ENCODE measurements around the gene OLFML2A. TPM values are rescaled to one million over a fixed set of nuclear protein-coding genes. Genes with fewer than 3 reads are reported as not detected.

OLFML2A gene
- total RNA-seq, 1 experiment from 2014 or later, result 1.4 TPM

GRCh38 chr9:124766815-124767554 lies 9.9 kb upstream of the OLFML2A start:
- intact Hi-C loops (cut with micrococcal nuclease; ENCODE audit: unreplicated experiment), result loop anchor here (5.0 to 10.0 kb wide), 2 partner anchors 150 to 352 kb away; partner anchors contain the start of gene PSMB7
- Histone ChIP-seq H3K27ac (ENCODE audit: low read depth, low read length, poor library complexity, severe bottlenecking) (no peak overlapping the region), H3K9me3 (ENCODE audit: low read depth, low read length, poor library complexity, severe bottlenecking) (no peaks in the 10 kb centered on the region), H3K36me3 (ENCODE audit: insufficient read depth, low read length, poor library complexity, severe bottlenecking) (no peaks in the 10 kb centered on the region), H3K4me3 (ENCODE audit: low read depth, low read length, poor library complexity, severe bottlenecking) (no peak overlapping the region), H3K4me1 (ENCODE audit: insufficient read depth, low read length, poor library complexity, severe bottlenecking) (peaks cover 52% of the 10 kb centered on the region), H3K27me3 (replicated peaks; ENCODE audit: insufficient read depth, low read depth, low read length, poor library complexity) (no peaks in the 10 kb centered on the region)
- no TSS peak for BruUV-seq (replicated peaks)
- ChIA-PET CTCF (interaction anchor here (1.4 kb wide), 1 partner anchor 150 kb away, joined by 4 read pairs; no protein-coding TSS in a partner anchor), POLR2A (ENCODE audit: low non-redundant PET) (no interaction called here)
- peak; percentile 35 for DNase-seq (ENCODE audit: low spot score)
- TF ChIP-seq EZH2 (IDR thresholded peaks at IDR 0.05; ENCODE audit: borderline replicate concordance, low read depth, low read length, poor library complexity, severe bottlenecking), result no peak
- TF ChIP-seq, protein P1, sequence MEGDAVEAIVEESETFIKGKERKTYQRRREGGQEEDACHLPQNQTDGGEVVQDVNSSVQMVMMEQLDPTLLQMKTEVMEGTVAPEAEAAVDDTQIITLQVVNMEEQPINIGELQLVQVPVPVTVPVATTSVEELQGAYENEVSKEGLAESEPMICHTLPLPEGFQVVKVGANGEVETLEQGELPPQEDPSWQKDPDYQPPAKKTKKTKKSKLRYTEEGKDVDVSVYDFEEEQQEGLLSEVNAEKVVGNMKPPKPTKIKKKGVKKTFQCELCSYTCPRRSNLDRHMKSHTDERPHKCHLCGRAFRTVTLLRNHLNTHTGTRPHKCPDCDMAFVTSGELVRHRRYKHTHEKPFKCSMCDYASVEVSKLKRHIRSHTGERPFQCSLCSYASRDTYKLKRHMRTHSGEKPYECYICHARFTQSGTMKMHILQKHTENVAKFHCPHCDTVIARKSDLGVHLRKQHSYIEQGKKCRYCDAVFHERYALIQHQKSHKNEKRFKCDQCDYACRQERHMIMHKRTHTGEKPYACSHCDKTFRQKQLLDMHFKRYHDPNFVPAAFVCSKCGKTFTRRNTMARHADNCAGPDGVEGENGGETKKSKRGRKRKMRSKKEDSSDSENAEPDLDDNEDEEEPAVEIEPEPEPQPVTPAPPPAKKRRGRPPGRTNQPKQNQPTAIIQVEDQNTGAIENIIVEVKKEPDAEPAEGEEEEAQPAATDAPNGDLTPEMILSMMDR (conservative IDR thresholded peaks at IDR 0.05; ENCODE audit: low read depth, low read length), result peak; percentile 41

GRCh38 chr9:124767821-124768220 lies 9.1 kb upstream of the OLFML2A start:
- BruUV-seq (replicated peaks), result no TSS peak
- POLR2A ChIA-PET (ENCODE audit: low non-redundant PET), result no interaction called here
- intact Hi-C loops (cut with micrococcal nuclease; ENCODE audit: unreplicated experiment), result loop anchor here (5.0 to 10.0 kb wide), 2 partner anchors 151 to 353 kb away; partner anchors contain the start of gene PSMB7

DNA sequence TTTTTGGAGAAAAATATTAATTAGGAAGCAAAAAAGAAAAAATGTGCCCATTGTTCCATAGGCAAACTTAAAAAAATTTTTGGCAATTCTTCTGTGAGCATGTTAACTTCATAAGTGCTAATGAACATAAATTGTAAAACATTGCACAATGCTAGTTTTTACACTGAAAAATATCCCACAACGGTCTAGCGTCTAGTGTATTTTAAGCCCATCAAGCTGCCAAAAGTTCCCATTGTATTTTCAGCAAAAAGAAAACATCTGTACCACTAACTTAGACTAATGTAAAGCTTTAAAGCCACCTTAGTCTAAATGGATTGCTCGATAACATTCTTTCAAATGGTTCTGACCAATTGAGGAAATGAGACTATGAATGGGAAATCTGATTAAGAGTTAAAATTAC lies 8.6 kb upstream of the OLFML2A start:
- H3K36me3 ChIP-seq (ENCODE audit: insufficient read depth, low read length, poor library complexity, severe bottlenecking), result no peaks in the 10 kb centered on the region
- H3K4me1 ChIP-seq (ENCODE audit: insufficient read depth, low read length, poor library complexity, severe bottlenecking), result peaks cover 45% of the 10 kb centered on the region
- BruUV-seq (replicated peaks), result no TSS peak
- H3K4me3 ChIP-seq (ENCODE audit: low read depth, low read length, poor library complexity, severe bottlenecking), result peak overlapping the region; percentile 67
- DNase-seq (ENCODE audit: low spot score), result peak; percentile 29
- TF ChIP-seq, protein P1 (conservative IDR thresholded peaks at IDR 0.05; ENCODE audit: low read depth, low read length), result no peak
- no peak for TF ChIP-seq EZH2 (IDR thresholded peaks at IDR 0.05; ENCODE audit: borderline replicate concordance, low read depth, low read length, poor library complexity, severe bottlenecking)
- ChIA-PET POLR2A (ENCODE audit: low non-redundant PET) (interaction anchor here (0.6 kb wide), 1 partner anchor 91 kb away, joined by 3 read pairs; no protein-coding TSS in a partner anchor), CTCF (interaction anchor here (0.7 to 1.0 kb wide), 2 partner anchors 151 to 156 kb away, joined by 3 read pairs; no protein-coding TSS in a partner anchor)
- no peaks in the 10 kb centered on the region for H3K9me3 ChIP-seq (ENCODE audit: low read depth, low read length, poor library complexity, severe bottlenecking)
- H3K27ac ChIP-seq (ENCODE audit: low read depth, low read length, poor library complexity, severe bottlenecking), result no peak overlapping the region
- H3K27me3 ChIP-seq (replicated peaks; ENCODE audit: insufficient read depth, low read depth, low read length, poor library complexity), result no peaks in the 10 kb centered on the region
- intact Hi-C loops (cut with micrococcal nuclease; ENCODE audit: unreplicated experiment), result loop anchor here (5.0 to 10.0 kb wide), 2 partner anchors 151 to 354 kb away; partner anchors contain the start of gene PSMB7

More at GRCh38 chr9:124767821-124768220, 9.1 kb upstream of the OLFML2A start:
- Histone ChIP-seq H3K36me3 (ENCODE audit: insufficient read depth, low read length, poor library complexity, severe bottlenecking) (no peaks in the 10 kb centered on the region), H3K9me3 (ENCODE audit: low read depth, low read length, poor library complexity, severe bottlenecking) (no peaks in the 10 kb centered on the region), H3K4me1 (ENCODE audit: insufficient read depth, low read length, poor library complexity, severe bottlenecking) (peaks cover 48% of the 10 kb centered on the region), H3K27ac (ENCODE audit: low read depth, low read length, poor library complexity, severe bottlenecking) (no peak overlapping the region), H3K27me3 (replicated peaks; ENCODE audit: insufficient read depth, low read depth, low read length, poor library complexity) (no peaks in the 10 kb centered on the region), H3K4me3 (ENCODE audit: low read depth, low read length, poor library complexity, severe bottlenecking) (peak overlapping the region; percentile 67)
- CTCF ChIA-PET, result no interaction called here
- TF ChIP-seq, protein P1 (conservative IDR thresholded peaks at IDR 0.05; ENCODE audit: low read depth, low read length), result no peak
- no peak for TF ChIP-seq EZH2 (IDR thresholded peaks at IDR 0.05; ENCODE audit: borderline replicate concordance, low read depth, low read length, poor library complexity, severe bottlenecking)
- DNase-seq (ENCODE audit: low spot score), result peak; percentile 36

Data from A673 (cell line).